Measurements from ENCODE around the gene EYS. TPM values are rescaled to one million over a fixed set of nuclear protein-coding genes. Genes with fewer than 3 reads are reported as not detected.

The EYS gene
- total RNA-seq, 2 donors from 2014 or later = not detected

GRCh38 chr6:64811119-64811518 lies 895.9 kb downstream of the EYS start:
- no peak for TF ChIP-seq CTCF (IDR thresholded peaks at IDR 0.05)
- H3K4me1 ChIP-seq = no peaks in the 10 kb centered on the region
- H3K9me3 ChIP-seq = no peaks in the 10 kb centered on the region
- H3K27me3 ChIP-seq = no peaks in the 10 kb centered on the region
- DNase-seq (ENCODE audit: low spot score) = no peak
- no peak overlapping the region for H3K27ac ChIP-seq
- H3K4me3 ChIP-seq = no peak overlapping the region
- H3K36me3 ChIP-seq = no peaks in the 10 kb centered on the region

- TF ChIP-seq CTCF (IDR thresholded peaks at IDR 0.05) = no peak
- no peak overlapping the region for H3K4me3 ChIP-seq
- H3K27ac ChIP-seq = no peak overlapping the region
- H3K27me3 ChIP-seq = no peaks in the 10 kb centered on the region
- no peak for DNase-seq (ENCODE audit: low spot score)
- no peaks in the 10 kb centered on the region for H3K9me3 ChIP-seq
- H3K36me3 ChIP-seq = no peaks in the 10 kb centered on the region
- no peaks in the 10 kb centered on the region for H3K4me1 ChIP-seq
Measured at GRCh38 chr6:64807785-64808184, 899.2 kb downstream of the EYS start.

GRCh38 chr6:64803470-64804166 lies 903.4 kb downstream of the EYS start:
- no peak overlapping the region for H3K4me3 ChIP-seq
- TF ChIP-seq CTCF (IDR thresholded peaks at IDR 0.05) = no peak
- H3K27me3 ChIP-seq = no peaks in the 10 kb centered on the region
- H3K36me3 ChIP-seq = no peaks in the 10 kb centered on the region
- no peak overlapping the region for H3K27ac ChIP-seq
- no peaks in the 10 kb centered on the region for H3K4me1 ChIP-seq
- H3K9me3 ChIP-seq = no peaks in the 10 kb centered on the region
- no peak for DNase-seq (ENCODE audit: low spot score)

- no peak for DNase-seq (ENCODE audit: low spot score)
- no peaks in the 10 kb centered on the region for H3K9me3 ChIP-seq
- H3K4me1 ChIP-seq = no peaks in the 10 kb centered on the region
- H3K27ac ChIP-seq = no peak overlapping the region
- no peaks in the 10 kb centered on the region for H3K27me3 ChIP-seq
- no peak overlapping the region for H3K4me3 ChIP-seq
- TF ChIP-seq CTCF (IDR thresholded peaks at IDR 0.05) = no peak
- H3K36me3 ChIP-seq = no peaks in the 10 kb centered on the region
Measured at GRCh38 chr6:64792534-64792933, 914.5 kb downstream of the EYS start.

- no peak for TF ChIP-seq CTCF (IDR thresholded peaks at IDR 0.05)
Measured at GRCh38 chr6:64789476-64789875, 917.5 kb downstream of the EYS start.

GRCh38 chr6:64786736-64787135 lies 920.3 kb downstream of the EYS start:
- no peaks in the 10 kb centered on the region for H3K4me1 ChIP-seq
- no peak for TF ChIP-seq CTCF (IDR thresholded peaks at IDR 0.05)
- DNase-seq (ENCODE audit: low spot score) = no peak
- H3K9me3 ChIP-seq = no peaks in the 10 kb centered on the region
- H3K27ac ChIP-seq = no peak overlapping the region
- no peaks in the 10 kb centered on the region for H3K36me3 ChIP-seq
- no peak overlapping the region for H3K4me3 ChIP-seq
- no peaks in the 10 kb centered on the region for H3K27me3 ChIP-seq

More at GRCh38 chr6:64789476-64789875, 917.5 kb downstream of the EYS start:
- Histone ChIP-seq H3K4me3 (no peak overlapping the region), H3K27me3 (no peaks in the 10 kb centered on the region), H3K27ac (no peak overlapping the region), H3K4me1 (no peaks in the 10 kb centered on the region), H3K9me3 (no peaks in the 10 kb centered on the region), H3K36me3 (no peaks in the 10 kb centered on the region)
- no peak for DNase-seq (ENCODE audit: low spot score)

All from right atrium auricular region (tissue), 2 donors.